Adrenal gland (tissue), 19 donors: ENCODE results near the gene NFE2. TPM values are rescaled to one million over a fixed set of nuclear protein-coding genes. Genes with fewer than 3 reads are reported as not detected.

Source experiments
- DNase-seq, 7 donors: peaks; one replicate each; pipeline ENCODE4 v3.0.0-alpha.2; 2019 to 2020
- H3K27ac ChIP-seq, 5 donors: fragments of 200-600 bp; sonication (generic) in 4 of 5; 1 replicate in 3 of 5; 2 replicates in 2 of 5; pipeline versions ENCODE4 v1.5.1 to v1.8.0; 2016 to 2020; ENCODE audit warnings: mild to moderate bottlenecking in 1 of 5
- H3K27me3 ChIP-seq: fragments of 200-600 bp; 2 replicates; pipeline ENCODE4 v1.8.0; 2021
- H3K36me3 ChIP-seq, 2 donors: fragments of 200-600 bp; replicated peaks in 1 of 2; 1 replicate in 1 of 2; 2 replicates in 1 of 2; pipeline versions ENCODE4 v1.5.1 to v1.8.0; 2018 to 2022
- H3K4me1 ChIP-seq, 2 donors: fragments of 200-600 bp; replicated peaks in 1 of 2; 1 replicate in 1 of 2; 2 replicates in 1 of 2; pipeline versions ENCODE4 v1.5.1 to v1.8.0; 2018 to 2021
- H3K4me3 ChIP-seq, 4 donors: fragments of 200-600 bp; sonication (generic) in 3 of 4; one replicate each; pipeline ENCODE4 v1.5.1; 2016 to 2018
- H3K9me3 ChIP-seq, 3 donors: fragments of 200-600 bp; sonication (generic) in 1 of 3; replicated peaks in 1 of 3; 1 replicate in 2 of 3; 2 replicates in 1 of 3; pipeline versions ENCODE4 v1.5.1 to v1.8.0; 2016 to 2021
- POLR2A ChIP-seq, 2 donors: fragments of 450-650 bp; IDR thresholded peaks; one replicate each; pipeline ENCODE4 v1.6.1; 2017; ENCODE audit warnings: antibody characterized with exemption in 2 of 2, mild to moderate bottlenecking in 2 of 2, moderate library complexity in 1 of 2
- WGBS, 4 donors: extraction: QIAGEN DNeasy Blood & Tissue Kit in 2 of 4; methylation state at CpG; one replicate each; pipeline versions ENCODE4 v1.1.5 to v1.1.7; 2013 to 2017; 5-methylcytosine and 5-hydroxymethylcytosine counted together
- intact Hi-C, 2 donors: fragments of 100-400 bp; cut with DNase I; formaldehyde crosslinking; loops; one replicate each; pipeline versions ENCODE4 v1.14.1 to v1.15.0; 2022 to 2023
- long read RNA-seq, 10 donors: library from polyadenylated mRNA in 3 of 10; unstranded in 2 of 10; stranded (forward) in 1 of 10; transcript quantifications; one replicate each; pipeline ENCODE4 v2.0.0 and lab custom pipeline, GENCODE V29; 2021 to 2026
- polyA plus RNA-seq, 3 donors: library from polyadenylated mRNA; stranded (reverse); fragments of 200-250 nt in 2 of 3; fragments of 350-450 nt in 1 of 3; fragmentation: Illumina TruSeq in 1 of 3; extraction: RNeasy Lipid Tissue Mini Kit (QIAGEN cat#74804) in 1 of 3; gene quantifications; one replicate each; pipeline ENCODE4 v1.2.3, GENCODE V29; 2013 to 2014
- total RNA-seq, 9 donors: library from RNA; depleted of rRNA in 4 of 9; stranded (reverse); fragments of >200 nt in 4 of 9; fragments of 120-200 nt in 1 of 9; fragmentation: NEBNext Ultra II Directional in 1 of 9; extraction: Animal tissue kit (Norgen Biotek cat#: 25700) in 1 of 9; gene quantifications; one replicate each; pipeline versions ENCODE4 v1.1.0 to v1.2.4, GENCODE V29; 2013 to 2023
- TF ChIP-seq, protein P1 (sequence below), 6 experiments: fragments of 450-650 bp in 4 of 6; fragments of 200-600 bp in 2 of 6; sonication (generic) in 1 of 6; IDR thresholded peaks; 1 replicate in 5 of 6; 2 replicates in 1 of 6; pipeline versions ENCODE4 v1.5.1 to v1.8.0; 2016 to 2021; ENCODE audit warnings: antibody characterized with exemption in 6 of 6, mild to moderate bottlenecking in 2 of 6, moderate library complexity in 1 of 6
- donor health status: healthy with polysubstance abuse.
- donor health status: Bipolar disorder and iron deficiency.
- donor health status: DM: yes; HTN: yes; CAD: no.
- donor health status: DM: no; HTN: no; CAD: no.
- donor health status: DM: no; HTN: no; CAD: no.
- donor health status: DM: yes; HTN: yes; CAD: no.

NFE2 gene
- total RNA-seq (1 to 10 TPM in 1 of 9 donors, under 1 TPM in 2, not detected in 6; 0.47 to 3.8 (median 0.72) TPM), polyA plus RNA-seq (under 1 TPM; 0.13 to 0.80 (median 0.34) TPM)
- long read RNA-seq, donor 1, partial matches to known transcripts = 0 of 1 reads
- long read RNA-seq, donor 1, other reads (novel, unspliced or antisense) = 0 of 1 reads
- long read RNA-seq, donor 2, partial matches to known transcripts = 0 of 3 reads
- long read RNA-seq, donor 2, other reads (novel, unspliced or antisense) = 0 of 3 reads
- long read RNA-seq, donor 3 = 0 reads
- long read RNA-seq, donor 4, partial matches to known transcripts = 0 of 1 reads
- long read RNA-seq, donor 4, other reads (novel, unspliced or antisense) = 0 of 1 reads
- long read RNA-seq, donor 5 = 0 reads
- long read RNA-seq, donor 6 = 0 reads
- long read RNA-seq, donor 7, partial matches to known transcripts = 0 of 1 reads
- long read RNA-seq, donor 7, other reads (novel, unspliced or antisense) = 0 of 1 reads
- long read RNA-seq, donor 8, partial matches to known transcripts = 0 of 6 reads
- long read RNA-seq, donor 8, other reads (novel, unspliced or antisense) = 0 of 6 reads
- long read RNA-seq, donor 9, partial matches to known transcripts = 0 of 1 reads
- long read RNA-seq, donor 9, other reads (novel, unspliced or antisense) = 0 of 1 reads
- long read RNA-seq, donor 10, partial matches to known transcripts = 0 of 2 reads
- long read RNA-seq, donor 10, other reads (novel, unspliced or antisense) = 0 of 2 reads

DNA sequence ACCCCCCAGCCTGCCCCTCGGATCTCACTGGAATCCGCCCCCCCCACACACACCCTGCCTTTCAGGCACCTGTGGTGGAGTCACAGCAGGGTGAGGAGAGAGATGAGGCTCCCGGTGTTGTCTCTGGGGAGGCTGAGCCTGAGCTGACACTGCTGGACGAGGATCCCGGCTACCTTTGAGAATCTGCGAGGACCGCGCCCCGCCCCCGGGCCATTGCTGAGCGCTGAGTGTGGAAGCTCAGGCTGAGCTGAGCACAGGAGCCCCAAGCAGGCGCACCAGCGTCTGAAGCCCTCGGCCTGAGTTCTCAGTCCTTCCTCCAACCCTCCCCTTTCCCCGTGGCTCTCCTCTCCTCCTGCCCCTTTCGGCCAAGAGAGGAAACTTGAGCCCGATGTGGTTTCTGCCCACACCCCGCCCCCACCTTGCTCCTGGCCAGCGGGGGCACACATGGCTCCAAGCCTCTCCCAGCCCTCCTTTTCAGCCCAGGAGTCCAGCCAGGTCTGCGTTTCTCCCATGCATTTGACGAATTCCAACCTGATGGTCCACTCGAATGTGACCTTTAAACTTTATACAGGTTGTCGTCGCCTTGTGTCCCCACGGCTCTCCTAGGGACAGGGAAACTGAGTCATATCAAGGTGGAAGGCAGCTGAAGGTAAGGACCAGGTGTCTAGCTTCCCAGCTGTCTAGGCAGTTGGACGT is at the start of gene NFE2:
Gene NFE2 (minus strand): TSS at position 284 of the 696 bp plus-strand sequence. CDS start 5,767 bp downstream, outside the sequence.
- H3K9me3 ChIP-seq = no peaks in the 10 kb centered on the region
- peaks cover 7 to 17% of the 10 kb centered on the region in 2 donors for H3K4me1 ChIP-seq
- H3K27ac ChIP-seq = no peak within 1 kb of the TSS
- 4 to 17% (median 6%) methylated on average over 12 to 26 of the region's 26 CpGs for WGBS, 4 donors
- intact Hi-C loops = no loop called here
- no peak for TF ChIP-seq POLR2A (IDR thresholded peaks at IDR 0.05)
- TF ChIP-seq, protein P1, sequence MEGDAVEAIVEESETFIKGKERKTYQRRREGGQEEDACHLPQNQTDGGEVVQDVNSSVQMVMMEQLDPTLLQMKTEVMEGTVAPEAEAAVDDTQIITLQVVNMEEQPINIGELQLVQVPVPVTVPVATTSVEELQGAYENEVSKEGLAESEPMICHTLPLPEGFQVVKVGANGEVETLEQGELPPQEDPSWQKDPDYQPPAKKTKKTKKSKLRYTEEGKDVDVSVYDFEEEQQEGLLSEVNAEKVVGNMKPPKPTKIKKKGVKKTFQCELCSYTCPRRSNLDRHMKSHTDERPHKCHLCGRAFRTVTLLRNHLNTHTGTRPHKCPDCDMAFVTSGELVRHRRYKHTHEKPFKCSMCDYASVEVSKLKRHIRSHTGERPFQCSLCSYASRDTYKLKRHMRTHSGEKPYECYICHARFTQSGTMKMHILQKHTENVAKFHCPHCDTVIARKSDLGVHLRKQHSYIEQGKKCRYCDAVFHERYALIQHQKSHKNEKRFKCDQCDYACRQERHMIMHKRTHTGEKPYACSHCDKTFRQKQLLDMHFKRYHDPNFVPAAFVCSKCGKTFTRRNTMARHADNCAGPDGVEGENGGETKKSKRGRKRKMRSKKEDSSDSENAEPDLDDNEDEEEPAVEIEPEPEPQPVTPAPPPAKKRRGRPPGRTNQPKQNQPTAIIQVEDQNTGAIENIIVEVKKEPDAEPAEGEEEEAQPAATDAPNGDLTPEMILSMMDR (IDR thresholded peaks at IDR 0.05) = peak in 1 of 6 experiments; percentile 9
- no peaks in the 10 kb centered on the region for H3K36me3 ChIP-seq
- peak; percentile 29 to 71 (median 68) for DNase-seq
- H3K4me3 ChIP-seq = peak within 1 kb of the TSS in 2 of 4 donors; percentile 6 to 23
- peaks cover 3% of the 10 kb centered on the region for H3K27me3 ChIP-seq

DNA sequence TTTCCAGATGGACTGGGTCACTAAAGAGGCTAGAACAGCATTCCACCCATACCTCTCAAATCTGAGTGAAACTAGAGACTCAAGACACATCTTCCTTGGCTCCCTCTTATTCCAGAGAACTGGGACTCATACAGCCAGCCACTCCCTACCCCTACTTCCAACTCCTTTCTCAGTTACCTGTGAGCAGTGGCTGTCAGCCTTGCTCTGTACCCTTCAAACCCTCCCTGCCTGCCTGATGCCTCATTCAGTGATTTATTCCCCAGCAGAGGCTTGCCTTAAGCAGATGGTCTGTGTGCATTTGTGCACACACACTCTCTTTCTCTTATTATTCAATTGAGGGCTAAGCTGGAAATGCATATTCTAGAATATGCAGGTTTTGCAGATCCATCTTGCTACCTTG is 48.9 kb upstream of the NFE2 start:
- Histone ChIP-seq H3K36me3 (peaks cover 0 to 67% of the 10 kb centered on the region in 2 donors), H3K4me1 (peaks cover 18 to 21% of the 10 kb centered on the region in 2 donors), H3K4me3 (no peak overlapping the region), H3K9me3 (no peaks in the 10 kb centered on the region), H3K27me3 (no peaks in the 10 kb centered on the region), H3K27ac (no peak overlapping the region)
- TF ChIP-seq POLR2A (IDR thresholded peaks at IDR 0.05) = no peak
- TF ChIP-seq, protein P1 (IDR thresholded peaks at IDR 0.05) = no peak
- intact Hi-C loops = no loop called here
- DNase-seq = no peak

DNA sequence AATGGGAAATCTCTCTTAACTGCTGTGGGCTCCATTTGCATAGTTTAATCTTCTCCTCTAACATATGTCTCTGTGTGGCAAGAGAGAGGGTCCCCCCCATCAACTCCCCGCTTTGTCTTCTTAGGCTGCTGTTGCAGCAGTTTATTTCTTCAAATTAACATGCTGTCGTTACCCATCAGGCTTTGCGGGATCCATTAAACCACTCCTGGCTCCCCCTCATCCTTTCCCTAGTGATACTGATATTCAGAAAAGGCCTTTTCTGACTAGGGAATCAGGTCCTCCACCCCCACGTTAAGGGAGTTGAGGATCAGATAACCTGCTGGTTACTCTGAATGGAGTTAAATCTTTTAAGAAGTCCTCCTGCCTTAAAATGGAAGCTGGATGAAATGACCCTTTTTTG is 48.2 kb upstream of the NFE2 start:
- Histone ChIP-seq H3K27me3 (no peaks in the 10 kb centered on the region), H3K4me1 (peaks cover 18 to 21% of the 10 kb centered on the region in 2 donors), H3K36me3 (peaks cover 0 to 73% of the 10 kb centered on the region in 2 donors), H3K4me3 (no peak overlapping the region), H3K27ac (no peak overlapping the region), H3K9me3 (no peaks in the 10 kb centered on the region)
- TF ChIP-seq, protein P1 (IDR thresholded peaks at IDR 0.05) = no peak
- no peak for TF ChIP-seq POLR2A (IDR thresholded peaks at IDR 0.05)
- 86 to 90% (median 88%) methylated on average over 4 of the region's 4 CpGs for WGBS, 4 donors
- intact Hi-C loops = no loop called here
- no peak for DNase-seq
